K562 (cell line): Measurements from ENCODE around the gene FAM124A.

Experiments used
- BRD4 ChIP-seq: fragments of 200-600 bp; sonication (generic); IDR thresholded peaks from 2 replicates; pipeline ENCODE4 v1.6.1; 2017; ENCODE audit warnings: inconsistent platforms
- CTCF ChIP-seq, 3 experiments: IDR thresholded peaks in 2 of 3; conservative IDR thresholded peaks in 1 of 3; 2 replicates each; pipeline ENCODE4 v1.5.1; 2011 to 2012; ENCODE audit warnings: low read length in 3 of 3, mild to moderate bottlenecking in 3 of 3, control low read depth in 2 of 3, improper control_type of control experiment in 1 of 3, inconsistent platforms in 1 of 3, low read depth in 1 of 3, mixed read lengths in 1 of 3, moderate library complexity in 1 of 3; ENCODE audit not compliant: insufficient read depth in 2 of 3
- E2F3 ChIP-seq: fragments of 250-450 bp; sonication (Bioruptor Pico); IDR thresholded peaks from 2 replicates; pipeline ENCODE4 v1.4.0; 2020; ENCODE audit warnings: mild to moderate bottlenecking
- POLR2AphosphoS5 ChIP-seq: IDR thresholded peaks from 2 replicates; pipeline ENCODE4 v1.6.1; 2011; ENCODE audit warnings: mild to moderate bottlenecking, low read depth, low read length, moderate library complexity; ENCODE audit not compliant: control insufficient read depth, insufficient read depth
- RBBP5 ChIP-seq: fragments of 200-600 bp; sonication (generic); IDR thresholded peaks from 2 replicates; pipeline ENCODE4 v1.6.1; 2012; ENCODE audit warnings: borderline replicate concordance, mild to moderate bottlenecking, low read length, control low read depth, inconsistent platforms; ENCODE audit not compliant: insufficient read depth, poor library complexity, severe bottlenecking
- RFX5 ChIP-seq: IDR thresholded peaks from 2 replicates; pipeline ENCODE4 v1.6.1; 2011; ENCODE audit warnings: low read depth, mild to moderate bottlenecking, improper control_type of control experiment, low read length
- RFX7 ChIP-seq: fragments of 250-450 bp; sonication (Bioruptor Pico); IDR thresholded peaks from 2 replicates; pipeline ENCODE4 v1.5.1; 2021; ENCODE audit warnings: mild to moderate bottlenecking
- SRSF1 ChIP-seq: fragments of 200-400 bp; formaldehyde crosslinking; IDR thresholded peaks from 2 replicates; pipeline ENCODE4 v1.6.1; 2017; ENCODE audit warnings: mild to moderate bottlenecking, low read depth, low read length, moderate library complexity
- SRSF9 ChIP-seq: fragments of 200-400 bp; formaldehyde crosslinking; IDR thresholded peaks from 2 replicates; pipeline ENCODE4 v1.6.1; 2017; ENCODE audit warnings: low read depth, low read length, borderline replicate concordance

- TF ChIP-seq RBBP5 = no peak
- TF ChIP-seq POLR2AphosphoS5 = no peak
- TF ChIP-seq RFX7 = no peak
- no peak for TF ChIP-seq SRSF1
- no peak for TF ChIP-seq RFX5
- no peak for TF ChIP-seq E2F3 (CRISPR knock-in tag)
- TF ChIP-seq BRD4 = no peak
- TF ChIP-seq SRSF9 = no peak
- no peak for TF ChIP-seq CTCF (IDR thresholded peaks at IDR 0.05 in 2 of 3, conservative IDR thresholded peaks at IDR 0.05 in 1 of 3; ENCODE audit: insufficient read depth in 2 of 3, low read depth in 1 of 3, low read length in 3 of 3)
Measured at GRCh38 chr13:51193387-51193786, 28.8 kb upstream of the FAM124A start.
